ENCODE results near the gene HS3ST4.

HS3ST4 gene

GRCh38 chr16:25691519-25692091 lies at the start of gene HS3ST4:
HS3ST4 (plus strand) TSS chr16:25691959.
- no peak for DNase-seq (ENCODE audit: low read depth in 2 of 2)

DNA sequence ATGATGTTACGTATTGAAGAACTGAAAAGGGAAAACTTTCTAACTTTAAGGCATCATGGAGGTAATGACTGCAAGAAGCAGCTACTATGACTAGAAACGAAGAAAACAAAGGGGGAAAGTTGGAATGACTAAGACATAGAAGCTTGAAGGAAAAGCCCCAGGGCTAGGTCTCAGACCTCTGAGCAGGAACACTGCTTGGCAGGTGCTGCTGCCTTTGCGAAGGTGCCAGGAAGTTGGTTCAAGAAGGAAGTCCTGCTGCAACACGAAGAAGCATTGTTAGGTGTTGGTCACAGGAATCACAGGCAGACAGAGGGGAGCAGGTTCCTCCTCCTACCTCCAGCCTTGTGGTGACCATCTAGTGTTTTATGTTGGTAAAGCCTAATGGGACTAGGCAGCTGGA lies 48.1 kb upstream of the HS3ST4 start:
- DNase-seq (ENCODE audit: low read depth in 2 of 2), result no peak

DNA sequence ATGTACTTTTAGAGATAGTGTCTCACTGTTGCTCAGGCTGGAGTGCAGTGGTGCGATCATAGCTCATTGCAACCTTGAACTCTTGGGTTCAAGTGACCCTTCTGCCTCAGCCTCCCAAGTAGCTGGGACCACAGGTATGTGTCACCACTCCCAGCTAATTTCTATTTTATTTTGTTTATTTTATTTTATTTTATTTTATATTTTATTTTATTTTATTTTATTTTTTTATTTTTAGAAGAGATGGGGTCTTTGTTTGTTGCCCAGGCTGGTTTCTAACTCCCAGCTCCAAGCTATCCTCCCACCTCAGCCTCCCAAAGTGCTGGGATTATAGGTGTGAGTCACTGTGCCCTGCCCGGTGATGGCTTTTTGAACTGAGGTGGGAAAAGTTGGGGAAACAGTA lies 35.1 kb upstream of the HS3ST4 start:
- no peak for DNase-seq (ENCODE audit: low read depth in 2 of 2)

DNA sequence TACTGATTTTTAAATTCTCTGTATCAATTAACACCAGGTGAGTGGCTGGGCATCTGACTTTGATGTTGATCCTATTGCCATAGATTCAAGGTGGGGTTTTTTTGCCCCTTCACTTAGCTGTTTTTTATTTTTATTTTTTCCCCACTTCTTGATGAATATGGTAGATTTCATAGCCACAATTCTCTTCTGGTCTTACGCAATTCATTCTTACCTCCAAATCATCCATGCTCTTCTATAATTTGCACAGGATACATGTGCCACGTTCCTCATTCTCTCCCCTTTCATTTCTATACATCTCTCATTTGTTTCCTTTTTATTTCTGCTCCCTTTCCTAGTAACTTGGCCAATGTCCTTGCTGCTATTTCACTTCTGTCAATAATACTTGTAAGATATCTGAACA lies 14.9 kb upstream of the HS3ST4 start:
- no peak for DNase-seq (ENCODE audit: low read depth in 2 of 2)

GRCh38 chr16:25679511-25679910 lies 12.2 kb upstream of the HS3ST4 start:
- no peak for DNase-seq (ENCODE audit: low read depth in 2 of 2)

DNA sequence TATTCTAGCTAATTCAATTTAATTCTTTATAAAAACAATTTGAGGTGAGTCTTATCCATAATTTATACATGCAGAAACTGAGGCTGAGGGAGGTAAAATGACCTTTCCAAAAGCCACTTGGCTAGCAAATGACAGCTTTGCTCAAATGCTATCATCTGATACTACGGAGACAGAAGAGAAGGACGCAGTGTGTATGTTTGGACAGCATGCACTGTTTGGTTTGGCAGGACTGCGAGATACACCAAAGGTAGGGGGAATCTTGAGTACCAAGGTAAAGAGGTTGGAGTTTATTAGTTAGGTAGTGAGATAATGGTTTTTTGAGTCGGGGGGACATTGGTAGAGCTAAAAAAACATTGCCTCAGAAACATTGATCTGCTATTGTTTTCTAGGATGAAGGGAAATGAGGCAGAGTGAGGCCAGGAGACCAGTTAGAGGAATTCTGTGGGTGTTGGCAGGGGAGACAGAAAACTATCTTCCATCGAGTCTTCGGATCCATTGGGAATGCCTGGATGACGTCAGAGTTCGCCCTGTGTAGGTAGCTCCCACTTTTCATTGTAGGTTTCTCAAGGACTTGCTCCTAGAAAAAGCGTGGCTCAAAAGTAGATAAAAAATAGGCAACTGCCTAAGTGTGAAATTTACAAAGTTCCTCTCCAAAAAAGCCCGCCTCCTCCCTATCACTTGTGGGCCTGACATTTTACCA lies 2.5 kb upstream of the HS3ST4 start:
- DNase-seq (ENCODE audit: low read depth in 2 of 2), result no peak

GRCh38 chr16:25690552-25691143 lies 1.1 kb upstream of the HS3ST4 start:
- no peak for DNase-seq (ENCODE audit: low read depth in 2 of 2)

DNA sequence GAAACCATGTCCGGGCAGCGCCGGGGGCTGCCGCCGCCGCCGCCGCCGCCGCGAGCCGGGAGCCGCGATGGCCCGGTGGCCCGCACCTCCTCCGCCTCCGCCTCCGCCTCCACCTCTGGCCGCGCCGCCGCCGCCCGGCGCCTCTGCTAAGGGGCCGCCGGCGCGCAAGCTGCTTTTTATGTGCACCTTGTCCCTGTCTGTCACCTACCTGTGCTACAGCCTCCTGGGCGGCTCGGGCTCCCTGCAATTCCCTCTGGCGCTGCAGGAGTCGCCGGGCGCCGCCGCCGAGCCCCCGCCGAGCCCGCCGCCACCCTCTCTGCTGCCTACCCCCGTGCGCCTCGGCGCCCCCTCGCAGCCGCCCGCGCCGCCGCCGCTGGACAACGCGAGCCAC lies 587 bp downstream of the HS3ST4 start:
- DNase-seq (ENCODE audit: low read depth in 2 of 2), result no peak

DNA sequence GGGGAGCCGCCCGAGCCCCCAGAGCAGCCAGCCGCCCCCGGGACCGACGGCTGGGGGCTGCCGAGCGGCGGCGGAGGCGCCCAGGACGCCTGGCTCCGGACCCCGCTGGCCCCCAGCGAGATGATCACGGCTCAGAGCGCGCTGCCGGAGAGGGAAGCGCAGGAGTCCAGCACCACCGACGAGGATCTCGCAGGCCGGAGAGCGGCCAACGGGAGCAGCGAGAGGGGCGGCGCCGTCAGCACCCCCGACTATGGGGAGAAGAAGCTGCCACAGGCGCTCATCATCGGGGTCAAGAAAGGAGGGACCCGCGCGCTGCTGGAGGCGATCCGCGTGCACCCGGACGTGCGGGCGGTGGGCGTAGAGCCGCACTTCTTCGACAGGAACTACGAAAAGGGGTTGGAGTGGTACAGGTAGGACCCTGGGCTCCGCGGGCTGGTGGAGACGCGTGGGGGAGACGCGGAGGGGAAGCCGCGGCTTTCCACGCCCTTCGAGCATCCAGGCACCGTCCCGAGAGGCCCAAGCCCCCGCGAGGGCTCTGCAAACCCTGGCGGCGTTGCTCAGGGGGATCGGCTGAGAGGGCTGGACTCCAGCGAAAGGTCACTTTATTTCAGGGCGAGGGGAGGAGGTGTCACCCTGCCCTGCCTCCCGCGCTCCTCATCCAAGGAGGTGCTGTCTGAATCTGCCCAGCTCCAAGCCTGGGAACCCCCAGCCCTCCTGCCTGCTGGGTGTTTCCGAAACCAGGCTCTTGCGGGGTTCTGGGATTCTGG lies 1.2 kb downstream of the HS3ST4 start:
- DNase-seq (ENCODE audit: low read depth in 2 of 2), result no peak

GRCh38 chr16:25693631-25694030 lies 1.9 kb downstream of the HS3ST4 start:
- DNase-seq (ENCODE audit: low read depth in 2 of 2), result no peak

DNA sequence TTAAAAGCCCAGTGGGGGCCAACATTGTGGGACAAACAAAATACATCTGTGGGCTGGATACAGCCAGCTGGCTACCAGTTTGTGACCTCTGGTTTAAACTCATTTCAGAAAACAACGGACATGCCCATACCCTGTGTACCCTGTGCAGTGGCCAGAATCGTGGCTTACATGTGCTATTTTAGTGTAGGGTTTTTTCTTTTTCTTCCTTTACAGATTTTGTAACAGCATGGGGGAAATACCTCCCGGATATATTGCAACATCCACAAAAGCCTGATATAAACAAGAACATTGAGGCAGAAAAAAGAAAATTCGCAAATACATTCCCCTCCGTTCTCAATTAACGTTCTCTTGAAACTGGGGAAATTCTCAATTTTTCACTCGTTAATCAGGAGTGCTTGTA lies 7.3 kb downstream of the HS3ST4 start:
- DNase-seq (ENCODE audit: low read depth in 2 of 2), result no peak

DNA sequence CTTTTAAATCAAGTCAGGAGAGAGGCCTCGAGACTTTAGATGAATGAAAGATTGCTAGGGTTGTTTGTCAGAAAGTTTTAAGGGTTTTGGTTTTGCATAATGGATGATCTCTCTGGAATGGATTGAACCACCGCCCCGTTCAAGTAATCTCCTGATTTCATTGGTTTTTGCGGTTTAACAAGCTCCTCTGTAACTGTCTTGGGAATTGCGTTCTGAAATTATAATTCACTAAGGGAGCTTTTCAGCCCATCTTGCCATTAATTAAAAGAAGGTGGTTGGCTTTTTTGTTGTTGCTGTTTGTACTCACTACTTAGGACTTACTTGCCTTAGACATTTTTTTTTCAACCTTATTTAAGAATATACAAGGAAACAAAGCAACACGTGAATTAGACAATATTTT lies 8.8 kb downstream of the HS3ST4 start:
- no peak for DNase-seq (ENCODE audit: low read depth in 2 of 2)

GRCh38 chr16:25707553-25707952 lies 15.8 kb downstream of the HS3ST4 start:
- no peak for DNase-seq (ENCODE audit: low read depth in 2 of 2)

DNA sequence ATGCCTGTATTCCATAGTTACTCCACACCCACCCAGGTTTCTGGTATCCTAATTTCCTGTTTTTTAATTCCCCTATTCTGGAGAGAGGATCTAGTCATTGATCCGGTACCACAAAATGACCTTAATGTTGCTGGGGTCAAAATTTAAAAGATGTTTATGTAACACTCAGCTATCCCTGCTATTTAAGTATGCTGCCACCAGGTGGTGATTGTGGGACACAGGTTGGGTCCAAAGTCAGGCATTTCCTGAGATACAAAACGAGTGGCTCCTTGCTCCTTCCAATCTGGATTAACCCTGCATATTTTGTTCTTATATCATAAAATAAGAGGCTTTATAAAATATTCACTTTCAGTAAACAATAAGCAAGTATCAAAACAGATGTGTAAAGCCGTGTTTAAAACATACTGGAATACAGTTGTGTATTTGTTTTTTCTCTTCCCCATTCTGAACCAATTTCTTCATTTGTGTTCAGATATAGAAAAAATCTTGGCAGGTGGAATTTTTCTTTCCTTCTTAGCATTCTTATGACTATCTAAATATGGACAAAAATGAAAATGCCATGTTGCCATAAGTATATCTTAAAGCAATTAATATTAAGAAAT lies 16.3 kb downstream of the HS3ST4 start:
- no peak for DNase-seq (ENCODE audit: low read depth in 2 of 2)

DNA sequence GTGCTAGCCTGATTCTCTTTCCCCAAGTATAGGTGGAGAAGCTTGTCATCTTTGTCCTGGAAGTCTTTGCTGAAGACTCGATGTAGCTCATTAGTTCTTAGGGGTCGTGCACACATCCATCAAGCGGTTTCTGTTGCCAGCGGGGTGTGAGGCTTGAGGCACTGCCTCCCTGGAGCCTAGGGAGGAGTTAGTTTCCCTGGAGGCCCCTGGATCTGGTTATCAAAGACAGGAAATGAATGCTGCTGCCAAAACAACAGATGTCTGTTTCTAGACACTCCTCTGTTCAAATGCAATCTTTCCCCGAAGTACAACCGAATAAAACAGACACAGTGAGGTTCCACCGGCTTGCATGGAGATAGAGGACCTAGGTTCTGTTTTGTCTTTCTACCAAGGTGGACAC lies 17.5 kb downstream of the HS3ST4 start:
- no peak for DNase-seq (ENCODE audit: low read depth in 2 of 2)

DNA sequence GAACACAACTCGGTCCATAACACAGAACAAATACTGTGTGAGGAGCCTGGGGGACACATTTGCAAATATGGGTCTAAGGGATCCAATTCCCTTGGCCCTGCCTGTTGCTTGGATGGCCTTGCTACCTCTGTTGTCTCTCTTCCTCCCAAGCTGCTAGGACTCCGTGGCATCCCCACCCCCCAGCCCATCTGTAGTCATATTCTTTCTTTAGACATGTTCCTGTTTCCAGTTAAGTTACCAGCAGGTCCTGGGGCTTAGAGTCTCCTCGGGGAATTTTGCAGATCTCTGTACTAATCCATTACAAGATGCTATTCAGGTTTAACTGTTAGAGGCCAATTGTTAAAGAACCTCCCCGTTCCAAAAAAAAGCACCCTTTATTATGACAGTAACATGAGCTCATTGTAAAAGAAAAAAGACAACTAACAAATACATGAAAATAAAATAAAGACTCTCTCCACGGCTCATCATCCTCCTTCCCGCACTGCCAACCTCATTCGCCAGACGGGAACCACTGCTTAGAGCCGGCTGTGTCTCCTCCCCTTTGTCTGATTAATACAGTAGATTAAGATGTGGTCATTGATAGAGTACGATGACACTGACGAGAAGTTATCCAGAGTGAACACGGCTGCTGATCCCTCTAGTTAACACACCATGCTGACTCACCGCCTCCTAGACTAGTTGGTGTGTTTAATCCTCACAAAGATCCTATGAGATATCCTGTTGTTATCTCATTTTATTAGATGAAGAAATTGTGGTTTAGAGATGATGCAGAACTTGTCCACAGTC lies 22.2 kb downstream of the HS3ST4 start:
- DNase-seq (ENCODE audit: low read depth in 2 of 2), result no peak

GRCh38 chr16:25716186-25716585 lies 24.4 kb downstream of the HS3ST4 start:
- DNase-seq (ENCODE audit: low read depth in 2 of 2), result no peak

DNA sequence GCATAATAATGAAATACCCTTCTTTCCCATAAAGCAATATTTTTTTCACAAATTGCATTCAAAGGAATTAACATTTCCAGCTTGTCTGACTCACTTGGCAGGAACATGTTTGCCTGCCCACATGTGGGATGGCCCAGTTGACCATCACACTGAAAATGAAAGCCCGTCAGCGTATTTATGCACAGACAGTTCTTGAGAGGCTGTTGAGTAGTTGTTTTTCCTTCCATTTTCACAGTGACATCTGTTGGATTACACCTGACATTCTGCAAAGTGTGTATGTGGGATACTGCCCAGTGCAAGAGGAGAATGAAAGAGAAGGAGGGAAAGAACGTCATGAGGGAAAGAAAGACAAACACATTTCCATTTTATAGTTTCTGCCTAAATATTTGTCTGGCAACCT lies 29.7 kb downstream of the HS3ST4 start:
- DNase-seq (ENCODE audit: low read depth in 2 of 2), result no peak

DNA sequence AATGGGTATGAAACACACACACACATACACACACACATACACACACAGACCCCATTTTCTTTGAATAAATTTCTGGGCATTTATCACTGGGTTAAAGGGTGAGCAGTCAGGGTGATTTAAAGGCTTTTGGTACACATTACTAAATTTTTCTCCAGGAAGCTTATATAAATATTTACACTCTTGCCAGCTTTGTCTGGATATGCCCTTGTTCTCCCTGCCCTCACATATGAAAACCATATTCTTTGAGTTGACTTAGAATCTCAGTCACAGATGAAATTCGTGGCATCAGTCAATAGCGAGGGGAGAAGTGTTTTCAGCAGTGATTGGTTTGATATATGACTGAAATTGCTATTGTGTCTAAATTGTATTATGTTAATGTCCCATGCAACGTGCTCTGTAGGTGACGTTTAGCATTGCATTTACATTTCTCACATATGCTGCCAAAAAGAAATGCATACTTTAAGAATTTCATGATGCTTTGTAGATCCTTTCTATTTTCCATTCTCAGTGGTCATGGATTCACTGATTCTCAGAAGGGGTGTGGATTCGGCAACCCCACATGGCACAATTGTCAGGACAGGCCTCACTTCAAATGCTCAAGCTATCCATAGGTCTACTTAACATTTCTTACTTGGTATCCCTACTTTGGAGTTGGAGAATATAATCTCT lies 34.8 kb downstream of the HS3ST4 start:
- DNase-seq (ENCODE audit: low read depth in 2 of 2), result no peak

DNA sequence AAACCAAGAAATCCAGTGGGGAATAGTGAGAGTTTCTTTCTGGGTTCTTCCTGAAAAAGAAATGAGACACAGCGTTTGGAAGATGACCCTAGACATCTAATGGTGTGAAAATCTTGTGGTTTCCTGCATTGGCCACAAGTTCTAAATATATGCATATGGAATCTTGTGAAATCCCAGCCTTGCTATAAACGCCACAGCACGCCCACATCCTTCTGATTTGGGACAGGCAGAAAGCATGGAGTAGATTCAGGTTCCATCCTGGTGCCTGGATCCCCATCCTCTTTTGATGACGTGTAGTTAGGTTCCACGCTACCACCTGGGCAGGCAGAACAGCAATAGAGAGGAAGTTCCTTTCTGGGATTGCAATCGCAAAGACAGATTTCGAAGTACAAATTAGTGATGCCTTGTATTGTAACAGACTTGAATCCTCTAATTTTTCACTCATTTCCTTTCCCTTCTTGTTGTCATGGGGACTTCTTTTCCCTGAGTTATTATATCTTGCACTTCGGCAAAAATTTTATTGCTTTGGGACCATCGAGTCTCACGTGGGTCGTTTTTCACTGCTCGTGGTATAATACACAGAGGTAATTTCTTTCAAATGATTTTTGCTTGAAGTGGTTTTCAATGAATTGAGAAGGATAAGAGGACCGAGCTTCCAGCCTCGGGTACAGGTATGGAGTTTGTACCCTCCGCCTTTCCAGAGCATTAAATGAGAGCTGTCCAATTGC lies 37.6 kb downstream of the HS3ST4 start:
- no peak for DNase-seq (ENCODE audit: low read depth in 2 of 2)

All from stimulated activated CD4-positive, alpha-beta T cell treated with anti-CD3 and anti-CD28 coated beads, Interleukin-1b, Interleukin-23, amount 100 ng/mL, for 4 hours (primary cell).